Measurements from ENCODE around the gene MGST2. TPM values are rescaled to one million over a fixed set of nuclear protein-coding genes. Genes with fewer than 3 reads are reported as not detected.
A peak's percentile ranks its signal among the peaks of the same experiment; 100 is the strongest.

The MGST2 gene
- total and polyA plus RNA-seq, 2 donors from 2014 or later: 62.8 to 168 TPM

DNA sequence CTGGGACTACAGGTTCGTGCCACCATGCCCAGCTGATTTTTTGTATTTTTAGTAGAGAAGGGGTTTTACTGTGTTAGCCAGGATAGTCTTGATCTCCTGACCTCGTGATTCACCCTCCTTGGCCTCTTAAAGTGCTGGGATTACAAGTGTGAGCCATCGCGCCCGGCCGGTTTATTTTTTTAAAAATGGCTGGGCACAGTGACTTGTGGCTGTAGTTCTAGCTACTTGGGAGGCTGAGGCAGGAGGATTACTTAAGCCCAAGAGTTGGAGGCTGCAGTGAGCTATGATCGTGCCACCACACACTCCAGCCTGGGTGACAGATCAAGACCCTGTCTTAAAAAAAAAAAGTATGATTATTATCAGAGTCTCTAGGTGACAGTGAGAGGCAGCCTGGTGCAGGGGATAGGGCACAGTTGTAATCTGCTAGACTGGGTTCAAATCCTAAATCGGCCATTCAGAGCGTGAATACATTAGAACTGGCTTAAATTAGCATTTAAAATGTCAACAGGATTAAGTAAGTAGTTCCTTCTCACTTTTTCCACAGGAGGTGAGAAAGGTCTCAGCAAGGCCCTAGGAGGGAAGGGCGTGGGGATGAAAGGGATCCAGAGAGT is 435 bp upstream of the MGST2 start:
- no peak for TF ChIP-seq CTCF (IDR thresholded peaks at IDR 0.05; ENCODE audit: borderline replicate concordance, extremely low read depth, insufficient read depth)
- Histone ChIP-seq H3K9ac (ENCODE audit: low read length in 3 of 3) (peak overlapping the region; percentile 50 to 81 (median 58)), H3K27ac (ENCODE audit: low read depth in 2 of 2, low read length in 2 of 2) (peak overlapping the region; percentile 92 to 96), H3K9me3 (ENCODE audit: control insufficient read depth in 2 of 3, insufficient read depth in 1 of 3, low read length in 3 of 3) (no peaks in the 10 kb centered on the region), H3K36me3 (ENCODE audit: control insufficient read depth in 2 of 3, insufficient read depth in 3 of 3, low read length in 3 of 3) (no peaks in the 10 kb centered on the region), H3K4me3 (ENCODE audit: low read length in 3 of 3) (peak overlapping the region; percentile 70 to 79 (median 76)), H3K4me1 (ENCODE audit: control insufficient read depth in 2 of 3, insufficient read depth in 2 of 3, low read depth in 1 of 3, low read length in 3 of 3) (peaks cover 7 to 29% (median 22%) of the 10 kb centered on the region in 3 donors), H3K27me3 (ENCODE audit: control insufficient read depth, insufficient read depth, low read length) (no peaks in the 10 kb centered on the region)
- DNase-seq (no peak), FAIRE-seq (no peak)
- intact Hi-C loops (cut with DNase I): no loop called here

- H3K9me3 ChIP-seq (ENCODE audit: control insufficient read depth in 2 of 3, insufficient read depth in 1 of 3, low read length in 3 of 3): no peaks in the 10 kb centered on the region
- FAIRE-seq: no peak
- TF ChIP-seq CTCF (IDR thresholded peaks at IDR 0.05; ENCODE audit: borderline replicate concordance, extremely low read depth, insufficient read depth): no peak
- peak overlapping the region; percentile 70 to 79 (median 76) for H3K4me3 ChIP-seq (ENCODE audit: low read length in 3 of 3)
- intact Hi-C loops (cut with DNase I): no loop called here
- H3K4me1 ChIP-seq (ENCODE audit: control insufficient read depth in 2 of 3, insufficient read depth in 2 of 3, low read depth in 1 of 3, low read length in 3 of 3): peaks cover 7 to 25% (median 22%) of the 10 kb centered on the region in 3 donors
- peak overlapping the region; percentile 58 to 81 (median 63) for H3K9ac ChIP-seq (ENCODE audit: low read length in 3 of 3)
- peak overlapping the region; percentile 92 to 96 for H3K27ac ChIP-seq (ENCODE audit: low read depth in 2 of 2, low read length in 2 of 2)
- no peaks in the 10 kb centered on the region for H3K36me3 ChIP-seq (ENCODE audit: control insufficient read depth in 2 of 3, insufficient read depth in 3 of 3, low read length in 3 of 3)
- DNase-seq: peak in 4 of 5 donors; percentile 72 to 90 (median 83)
- no peaks in the 10 kb centered on the region for H3K27me3 ChIP-seq (ENCODE audit: control insufficient read depth, insufficient read depth, low read length)
Measured at GRCh38 chr4:139666735-139667281, 1.2 kb downstream of the MGST2 start.

- TF ChIP-seq CTCF (IDR thresholded peaks at IDR 0.05; ENCODE audit: borderline replicate concordance, extremely low read depth, insufficient read depth): no peak
- Histone ChIP-seq H3K9ac (ENCODE audit: low read length in 3 of 3) (no peak overlapping the region), H3K4me3 (ENCODE audit: low read length in 3 of 3) (peak overlapping the region in 1 of 3 donors; percentile 8), H3K4me1 (ENCODE audit: control insufficient read depth in 2 of 3, insufficient read depth in 2 of 3, low read depth in 1 of 3, low read length in 3 of 3) (peaks cover 7 to 25% (median 22%) of the 10 kb centered on the region in 3 donors), H3K27ac (ENCODE audit: low read depth in 2 of 2, low read length in 2 of 2) (no peak overlapping the region), H3K27me3 (ENCODE audit: control insufficient read depth, insufficient read depth, low read length) (no peaks in the 10 kb centered on the region), H3K36me3 (ENCODE audit: control insufficient read depth in 2 of 3, insufficient read depth in 3 of 3, low read length in 3 of 3) (no peaks in the 10 kb centered on the region), H3K9me3 (ENCODE audit: control insufficient read depth in 2 of 3, insufficient read depth in 1 of 3, low read length in 3 of 3) (no peaks in the 10 kb centered on the region)
- DNase-seq (no peak), FAIRE-seq (no peak)
- intact Hi-C loops (cut with DNase I): no loop called here
Measured at GRCh38 chr4:139668036-139668435, 2.4 kb downstream of the MGST2 start.
